GM21381 (cell line): ENCODE data around the gene COMP.

Experiments
- ATAC-seq: cut with Tn5 transposase; IDR thresholded peaks from one replicate; pipeline ENCODE4 v1.9.1; 2021; ENCODE audit warnings: mild to moderate bottlenecking, moderate library complexity; ENCODE audit not compliant: unreplicated experiment

COMP gene

DNA sequence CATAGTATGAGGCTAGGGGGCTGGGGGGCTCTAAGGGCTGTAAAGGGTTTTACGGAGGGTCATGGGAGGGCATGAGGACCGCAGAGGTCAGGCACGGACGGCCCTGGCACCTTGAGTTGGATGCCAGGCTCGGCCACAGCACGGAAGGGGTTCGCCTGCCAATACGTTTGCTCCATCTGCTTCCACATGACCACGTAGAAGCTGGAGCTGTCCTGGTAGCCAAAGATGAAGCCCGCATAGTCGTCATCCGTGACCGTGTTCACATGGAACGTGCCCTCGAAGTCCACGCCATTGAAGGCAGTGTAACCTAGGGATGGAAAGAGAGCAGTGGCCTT, 6.4 kb downstream of the COMP start:
- ATAC-seq: no peak

GRCh38 chr19:18783958-18784785, 6.9 kb downstream of the COMP start:
- no peak for ATAC-seq

DNA sequence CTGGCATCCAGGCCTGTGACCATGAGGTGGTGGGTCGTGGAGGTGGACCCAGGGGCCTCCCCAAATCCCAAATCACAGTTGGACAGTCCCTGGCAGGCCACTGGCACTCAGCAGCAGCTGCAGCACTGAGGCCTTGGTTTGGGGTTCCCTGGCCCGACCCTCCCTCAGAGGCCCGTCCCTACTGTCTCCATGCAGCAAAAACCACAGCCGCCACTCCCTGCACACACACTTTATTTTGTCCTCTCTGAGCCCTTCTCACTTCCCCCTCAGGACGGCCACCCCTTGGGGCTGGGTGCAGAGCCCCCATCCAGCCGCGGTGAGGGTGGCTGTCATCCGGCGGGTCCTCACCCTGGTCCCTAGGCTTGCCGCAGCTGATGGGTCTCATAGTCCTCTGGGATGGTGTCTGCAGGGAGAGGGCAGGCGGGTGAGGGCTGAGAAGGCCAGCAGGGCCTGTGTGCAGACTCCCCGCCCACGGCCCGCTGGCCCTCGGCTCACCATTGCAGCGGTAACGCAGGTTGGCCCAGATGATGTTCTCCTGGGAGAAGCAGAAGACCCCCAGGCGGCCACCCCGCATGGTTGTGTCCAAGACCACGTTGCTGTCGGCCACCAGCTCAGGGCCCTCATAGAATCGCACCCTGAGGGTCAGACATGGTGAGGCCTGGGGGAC, 8.4 kb downstream of the COMP start:
- no peak for ATAC-seq

- ATAC-seq: no peak
Observed at GRCh38 chr19:18781885-18782527, 9.1 kb downstream of the COMP start.

DNA sequence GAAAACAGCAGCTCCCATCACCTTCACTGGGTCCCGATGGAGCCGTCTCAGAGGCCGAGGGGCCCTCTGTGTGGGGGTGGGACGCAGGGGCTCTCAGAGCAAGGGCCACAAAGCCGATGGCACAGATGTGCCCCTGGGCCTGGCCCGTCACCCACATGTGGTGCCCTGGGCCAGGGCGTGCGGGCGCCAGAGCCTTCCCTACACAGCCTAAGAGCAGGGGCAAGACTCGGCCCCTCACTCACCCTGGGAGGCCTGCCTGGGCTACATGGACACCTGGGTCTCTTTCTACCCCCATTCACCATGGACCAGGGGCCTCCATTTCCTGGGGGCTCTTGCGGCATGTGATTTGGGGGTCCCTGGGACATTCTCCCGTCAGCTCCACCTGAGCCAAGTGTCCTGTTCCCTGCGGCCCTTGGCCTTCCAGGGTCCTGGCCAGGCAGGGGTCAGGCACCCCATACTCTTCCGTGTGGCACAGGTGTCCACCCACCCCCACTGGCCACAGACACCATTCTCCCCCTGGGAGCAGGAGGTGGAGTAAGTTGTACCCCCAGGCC, 10.0 kb downstream of the COMP start:
- no peak for ATAC-seq

DNA sequence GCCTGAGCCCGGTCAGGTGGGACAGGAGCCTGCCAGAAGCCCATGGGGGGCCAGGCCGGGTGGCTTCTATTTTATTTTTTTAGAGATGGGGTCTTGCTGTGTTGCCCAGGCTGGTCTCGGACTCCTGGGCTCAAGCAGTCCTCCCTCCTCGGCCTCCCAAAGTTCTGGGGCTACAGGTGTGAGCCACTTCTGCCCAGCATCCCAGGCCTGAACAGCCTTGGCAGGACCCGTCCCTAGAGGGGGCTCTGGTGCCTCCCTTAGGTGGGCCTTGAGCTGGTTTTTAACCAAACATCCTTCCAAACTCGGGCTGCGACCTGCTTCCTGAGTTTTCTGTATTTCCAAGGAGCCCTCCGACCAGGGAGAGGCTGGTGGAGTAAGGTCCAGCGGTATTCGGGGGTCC, 10.5 kb downstream of the COMP start:
- ATAC-seq: no peak

DNA sequence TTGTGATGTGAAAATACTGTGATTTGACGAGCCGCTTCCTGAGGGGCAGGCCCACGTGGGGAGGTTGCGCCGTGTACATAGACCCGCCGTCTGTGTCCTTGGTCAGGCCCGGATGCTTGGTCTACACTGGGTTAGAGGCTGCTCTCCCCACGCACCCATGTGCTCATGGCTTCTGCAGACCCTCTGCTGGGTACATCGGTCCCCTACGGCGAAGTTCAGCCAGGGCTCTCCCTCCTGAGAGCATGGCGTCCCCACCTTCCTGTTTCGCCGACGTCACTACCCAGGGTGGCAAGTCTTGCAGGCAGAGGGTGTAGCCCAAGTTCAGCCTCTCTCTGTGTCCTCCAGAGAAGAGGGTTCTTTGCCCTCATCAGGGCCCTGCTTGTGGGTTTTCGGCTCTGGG, 11.0 kb downstream of the COMP start:
- no peak for ATAC-seq

- ATAC-seq: no peak
Observed at GRCh38 chr19:18778826-18779495, 12.1 kb downstream of the COMP start.

DNA sequence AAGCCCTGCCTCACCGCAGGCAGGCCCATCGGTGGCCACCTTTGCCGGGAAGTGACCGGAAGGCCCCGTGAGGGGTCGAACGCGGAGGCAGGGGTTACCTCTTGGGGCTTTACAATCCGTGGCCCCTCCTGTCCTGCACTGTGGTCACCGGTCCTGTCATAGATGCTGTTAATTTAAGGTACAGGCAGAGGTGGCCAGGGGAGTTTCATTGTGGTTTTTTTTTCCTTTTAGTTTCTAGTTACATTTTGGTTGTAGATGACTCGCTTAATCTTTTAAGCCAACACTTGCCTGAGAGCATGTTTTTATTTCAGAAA, 13.1 kb downstream of the COMP start:
- no peak for ATAC-seq

GRCh38 chr19:18777301-18778075, 13.6 kb downstream of the COMP start:
- ATAC-seq: no peak

DNA sequence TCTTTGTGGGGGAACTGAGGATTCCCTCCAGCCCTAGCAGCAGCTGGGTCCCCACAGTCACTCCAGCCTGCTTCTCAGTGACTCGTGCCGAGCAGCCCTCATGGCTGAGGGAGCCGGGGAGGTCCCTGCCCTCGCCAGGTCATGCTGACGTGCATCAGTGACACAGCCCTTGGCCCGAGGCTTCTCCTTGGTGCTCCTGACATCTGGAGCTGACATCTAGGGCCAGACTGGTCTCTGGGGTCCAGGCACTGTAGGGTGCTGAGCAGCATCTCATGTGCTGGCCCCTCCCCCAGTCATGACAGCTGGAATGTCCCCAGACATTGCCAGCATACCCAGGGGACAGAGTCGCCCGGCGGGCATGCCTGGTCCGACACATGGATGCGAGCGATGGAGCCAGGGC, 14.4 kb downstream of the COMP start:
- no peak for ATAC-seq

DNA sequence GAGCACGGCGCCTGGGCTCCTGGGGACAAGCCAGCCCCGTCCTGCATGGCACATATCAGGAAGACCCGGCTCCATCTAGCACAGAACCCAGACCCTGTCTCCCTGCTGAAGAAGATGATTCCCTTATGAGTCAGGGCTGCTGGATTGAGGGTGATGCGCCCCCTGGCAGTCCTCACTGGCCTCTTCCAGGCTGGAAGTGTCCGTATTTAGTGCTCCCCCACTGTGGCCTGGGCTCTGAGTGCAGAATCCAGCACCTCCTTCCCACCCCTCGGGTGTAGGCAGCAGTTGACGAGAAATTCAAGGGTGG, 14.9 kb downstream of the COMP start:
- no peak for ATAC-seq

DNA sequence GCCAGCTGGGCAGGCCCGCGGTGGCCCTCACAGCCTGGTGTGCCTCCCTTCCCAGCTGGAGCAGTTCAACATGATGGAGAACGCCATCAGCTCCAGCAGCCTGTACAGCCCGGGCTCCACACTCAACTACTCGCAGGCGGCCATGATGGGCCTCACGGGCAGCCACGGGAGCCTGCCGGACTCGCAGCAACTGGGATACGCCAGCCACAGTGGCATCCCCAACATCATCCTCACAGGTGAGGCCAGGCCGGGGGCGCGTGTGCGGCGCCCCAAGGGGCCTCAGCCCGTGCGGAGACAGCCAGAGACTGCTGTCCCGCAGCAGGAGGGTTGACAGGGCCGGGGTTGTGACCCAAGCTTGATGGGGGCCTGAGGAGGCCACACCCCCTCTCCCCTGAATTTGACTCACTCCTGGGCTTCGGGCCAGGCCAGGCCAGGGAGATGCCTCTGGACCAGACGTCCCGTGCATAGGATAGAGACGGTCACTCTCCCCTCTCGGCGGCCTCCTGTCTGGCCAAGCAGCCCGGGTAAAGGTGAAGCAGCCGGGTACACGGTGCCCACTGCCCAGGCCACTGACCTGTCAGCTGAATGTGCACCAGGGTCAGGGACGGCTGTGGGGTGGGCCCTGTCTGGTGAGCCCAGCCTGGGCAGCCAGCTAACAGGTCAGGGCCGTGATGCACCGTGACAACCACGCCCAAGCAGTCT, 15.4 kb downstream of the COMP start:
- ATAC-seq: no peak

DNA sequence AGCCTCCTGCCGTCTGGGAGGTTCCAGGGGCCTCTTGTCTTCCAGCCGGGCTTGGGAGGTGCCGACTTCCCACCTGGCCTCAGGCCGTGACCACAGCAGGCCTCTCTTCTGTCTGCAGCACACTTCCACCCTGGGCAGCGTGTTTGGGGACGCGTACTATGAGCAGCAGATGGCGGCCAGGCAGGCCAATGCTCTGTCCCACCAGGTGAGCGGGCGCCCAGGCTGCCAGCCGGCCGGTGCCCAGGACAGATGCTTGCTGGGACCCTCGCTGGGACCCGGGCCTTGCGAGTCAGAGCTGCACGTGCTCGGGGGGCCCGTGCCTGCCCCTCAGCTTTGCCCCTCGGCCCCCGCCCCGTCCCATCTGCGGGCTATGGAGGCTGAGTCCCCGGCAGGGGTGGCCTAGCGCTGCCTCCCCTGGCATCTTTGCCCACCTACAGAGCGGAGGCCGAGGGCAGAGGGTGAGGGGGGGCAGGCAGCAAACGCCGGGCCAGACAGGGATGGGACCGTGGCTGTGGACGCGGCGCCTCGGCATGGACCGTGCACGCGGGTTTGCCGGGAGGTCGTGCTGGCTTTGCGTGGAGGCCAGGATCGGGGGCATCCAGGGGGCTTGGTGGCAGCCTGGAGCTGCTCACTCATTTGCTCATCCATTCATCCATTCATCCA, 16.2 kb downstream of the COMP start:
- no peak for ATAC-seq

GRCh38 chr19:18774107-18774506, 17.0 kb downstream of the COMP start:
- no peak for ATAC-seq

- ATAC-seq: no peak
Observed at GRCh38 chr19:18773682-18774081, 17.4 kb downstream of the COMP start.

DNA sequence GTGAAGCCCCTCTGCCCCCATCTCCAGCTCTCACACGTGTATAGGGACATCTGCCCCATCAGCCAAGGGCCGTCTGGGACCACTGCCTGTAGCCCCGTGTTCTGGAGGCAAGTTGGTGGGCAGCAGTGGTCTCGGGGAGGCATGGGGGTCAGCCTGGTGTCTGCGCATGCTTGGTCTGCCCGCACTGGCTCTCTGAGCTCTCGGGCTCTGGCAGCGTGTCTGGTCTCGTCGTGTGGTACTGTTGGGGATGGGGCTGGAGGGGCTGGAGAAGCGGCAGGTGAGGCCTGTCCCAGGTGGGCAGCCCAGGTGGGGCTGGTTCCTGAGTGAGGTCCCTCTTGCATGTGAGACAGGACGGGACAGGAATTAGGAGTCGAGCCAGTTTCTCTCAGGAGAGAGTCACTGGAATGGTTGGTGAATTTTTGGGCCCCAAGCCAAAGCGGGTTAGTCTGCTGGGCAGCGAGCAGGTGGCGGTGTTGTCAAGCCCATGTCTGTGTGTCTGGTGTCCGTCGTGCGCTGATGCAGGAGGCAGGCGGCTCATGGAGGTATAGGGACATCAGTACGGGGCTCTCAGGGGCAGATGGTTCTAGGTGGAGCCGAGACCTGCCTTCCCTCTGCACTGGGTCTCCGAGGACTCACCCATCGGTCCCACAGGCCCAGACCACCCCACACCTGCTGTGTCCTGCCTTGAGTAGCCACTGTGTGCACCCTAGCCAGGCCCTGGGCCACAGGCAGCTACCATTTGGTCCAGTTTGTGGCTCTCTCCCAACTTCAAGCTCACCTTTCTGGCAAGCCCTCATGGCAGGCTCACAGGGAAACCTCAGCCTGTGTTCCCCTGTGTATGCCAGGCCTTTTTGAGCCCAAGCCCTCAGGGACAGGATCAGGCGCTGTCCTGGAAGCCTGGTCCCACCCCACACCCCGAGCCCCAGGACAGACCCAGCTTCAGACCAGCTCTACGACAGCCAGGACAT, 18.2 kb downstream of the COMP start:
- ATAC-seq: no peak

GRCh38 chr19:18771328-18772242, 19.5 kb downstream of the COMP start:
- ATAC-seq: no peak
